Glutamatergic neuron (in vitro differentiated cells): Measurements from ENCODE around the gene C5orf24. TPM values are rescaled to one million over a fixed set of nuclear protein-coding genes. Genes with fewer than 3 reads are reported as not detected.
A peak's percentile ranks its signal among the peaks of the same experiment; 100 is the strongest.

Experiments used
- DNase-seq: peaks from one replicate; pipeline ENCODE4 v3.0.0; 2022
- H3K27ac Mint-ChIP-seq: one replicate; pipeline ENCODE4 v1.8.0; 2020; ENCODE audit warnings: mild to moderate bottlenecking, mixed read lengths, inconsistent platforms; ENCODE audit not compliant: unreplicated experiment
- H3K27me3 Mint-ChIP-seq: one replicate; pipeline ENCODE4 v1.8.0; 2020; ENCODE audit warnings: mild to moderate bottlenecking, moderate library complexity, mixed read lengths, inconsistent platforms; ENCODE audit not compliant: unreplicated experiment
- H3K36me3 Mint-ChIP-seq: one replicate; pipeline ENCODE4 v1.8.0; 2020; ENCODE audit warnings: mild to moderate bottlenecking, mixed read lengths, inconsistent platforms; ENCODE audit not compliant: unreplicated experiment
- H3K4me1 Mint-ChIP-seq: one replicate; pipeline ENCODE4 v1.8.0; 2020; ENCODE audit warnings: mild to moderate bottlenecking, low read depth, mixed read lengths, inconsistent platforms; ENCODE audit not compliant: unreplicated experiment
- H3K4me3 Mint-ChIP-seq: one replicate; pipeline ENCODE4 v1.8.0; 2020; ENCODE audit warnings: mild to moderate bottlenecking, mixed read lengths, inconsistent platforms; ENCODE audit not compliant: unreplicated experiment
- H3K9me3 Mint-ChIP-seq: one replicate; pipeline ENCODE4 v1.8.0; 2020; ENCODE audit warnings: mild to moderate bottlenecking, moderate library complexity, mixed read lengths, inconsistent platforms; ENCODE audit not compliant: unreplicated experiment
- CTCF ChIP-seq: fragments of 200-600 bp; sonication (generic); IDR thresholded peaks from one replicate; pipeline ENCODE4 v1.5.0; 2021; ENCODE audit not compliant: partially characterized antibody, unreplicated experiment
- long read RNA-seq: library from polyadenylated mRNA; unstranded; transcript quantifications from one replicate; pipeline ENCODE4 v2.0.0, GENCODE V29; 2020; ENCODE audit not compliant: unreplicated experiment
- total RNA-seq: library from RNA; stranded (reverse); fragmentation: NEBNext Ultra II Directional; extraction: Animal tissue kit (Norgen Biotek cat#: 25700); gene quantifications from one replicate; pipeline ENCODE4 v1.2.1, GENCODE V29; 2021; ENCODE audit not compliant: unreplicated experiment

Gene C5orf24
- total RNA-seq: 43.2 TPM
- long read RNA-seq, full-length matches to known transcripts: 18 of 19 reads
- long read RNA-seq, partial matches to known transcripts: 0 of 19 reads
- long read RNA-seq, other reads (novel, unspliced or antisense): 1 of 19 reads

GRCh38 chr5:134845852-134846640, at the start of gene C5orf24:
Gene C5orf24 (plus strand): TSS chr5:134845968. CDS start chr5:134854901, 8,933 bp downstream.
- H3K27me3 Mint-ChIP-seq: peaks cover 6% of the 10 kb centered on the region
- H3K27ac Mint-ChIP-seq: peak within 1 kb of the TSS; percentile 94
- DNase-seq: peak; percentile 91
- H3K36me3 Mint-ChIP-seq: peaks cover 5% of the 10 kb centered on the region
- H3K4me1 Mint-ChIP-seq: peaks cover 6% of the 10 kb centered on the region
- peak within 1 kb of the TSS; percentile 97 for H3K4me3 Mint-ChIP-seq
- H3K9me3 Mint-ChIP-seq: peaks cover 6% of the 10 kb centered on the region
- no peak for TF ChIP-seq CTCF

DNA sequence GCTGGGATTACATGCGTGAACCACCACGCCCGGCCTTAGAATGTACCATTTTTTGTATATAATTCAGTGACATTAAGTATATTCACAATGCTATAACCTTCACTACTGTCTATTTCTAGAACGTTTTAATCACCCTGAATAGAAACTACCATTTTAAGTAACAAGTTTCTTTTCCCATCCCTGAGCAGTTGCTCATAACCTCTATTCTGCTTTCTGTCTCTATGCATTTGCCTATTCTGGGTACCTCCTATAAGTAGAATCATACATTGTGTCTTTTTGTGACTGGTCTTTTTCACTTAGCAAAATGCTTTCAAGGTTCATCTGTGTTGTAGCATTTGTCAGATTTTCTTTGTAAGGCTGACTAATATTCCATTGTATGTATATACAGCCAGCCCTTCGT, 47.3 kb upstream of the C5orf24 start:
- no peak overlapping the region for H3K4me3 Mint-ChIP-seq
- no peaks in the 10 kb centered on the region for H3K4me1 Mint-ChIP-seq
- H3K9me3 Mint-ChIP-seq: no peaks in the 10 kb centered on the region
- DNase-seq: no peak
- H3K27me3 Mint-ChIP-seq: no peaks in the 10 kb centered on the region
- no peak for TF ChIP-seq CTCF
- no peaks in the 10 kb centered on the region for H3K36me3 Mint-ChIP-seq
- H3K27ac Mint-ChIP-seq: no peak overlapping the region

GRCh38 chr5:134803821-134804220, 41.9 kb upstream of the C5orf24 start:
- TF ChIP-seq CTCF: no peak
- Mint-ChIP-seq H3K27me3 (no peaks in the 10 kb centered on the region), H3K4me1 (no peaks in the 10 kb centered on the region), H3K9me3 (no peaks in the 10 kb centered on the region), H3K27ac (no peak overlapping the region), H3K36me3 (no peaks in the 10 kb centered on the region), H3K4me3 (no peak overlapping the region)
- DNase-seq: no peak

DNA sequence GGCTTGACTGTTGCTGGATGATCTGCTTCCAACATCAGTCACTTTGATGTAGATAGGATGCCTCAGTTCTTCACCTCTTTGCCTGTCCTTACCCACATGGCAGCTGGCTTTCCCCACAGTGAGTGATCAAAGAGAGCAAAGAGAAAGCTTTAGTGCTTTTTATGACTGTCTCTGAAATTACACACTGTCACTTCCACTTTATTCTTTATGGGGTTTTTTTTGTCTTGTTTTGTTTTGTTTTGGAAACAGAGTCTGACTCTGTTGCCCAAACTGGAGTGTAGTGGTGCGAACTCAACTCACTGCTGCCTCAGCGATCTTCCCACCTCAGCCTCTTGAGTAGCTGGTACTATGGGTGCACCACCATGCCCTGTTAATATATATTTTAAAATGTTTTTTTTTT, 32.4 kb upstream of the C5orf24 start:
- DNase-seq: no peak
- Mint-ChIP-seq H3K4me3 (no peak overlapping the region), H3K36me3 (no peaks in the 10 kb centered on the region), H3K27me3 (no peaks in the 10 kb centered on the region), H3K27ac (no peak overlapping the region), H3K9me3 (no peaks in the 10 kb centered on the region), H3K4me1 (no peaks in the 10 kb centered on the region)
- TF ChIP-seq CTCF: no peak

- no peaks in the 10 kb centered on the region for H3K4me1 Mint-ChIP-seq
- no peak for DNase-seq
- H3K27me3 Mint-ChIP-seq: no peaks in the 10 kb centered on the region
- TF ChIP-seq CTCF: no peak
- no peaks in the 10 kb centered on the region for H3K36me3 Mint-ChIP-seq
- H3K9me3 Mint-ChIP-seq: no peaks in the 10 kb centered on the region
- no peak overlapping the region for H3K27ac Mint-ChIP-seq
- H3K4me3 Mint-ChIP-seq: no peak overlapping the region
These were observed 31.9 kb upstream of the C5orf24 start for GRCh38 chr5:134813827-134814226.
